ENCODE measurements around the gene IFRD1. TPM values are rescaled to one million over a fixed set of nuclear protein-coding genes. Genes with fewer than 3 reads are reported as not detected.

Gene IFRD1
- polyA plus RNA-seq, 1 experiment = 46.9 TPM

DNA sequence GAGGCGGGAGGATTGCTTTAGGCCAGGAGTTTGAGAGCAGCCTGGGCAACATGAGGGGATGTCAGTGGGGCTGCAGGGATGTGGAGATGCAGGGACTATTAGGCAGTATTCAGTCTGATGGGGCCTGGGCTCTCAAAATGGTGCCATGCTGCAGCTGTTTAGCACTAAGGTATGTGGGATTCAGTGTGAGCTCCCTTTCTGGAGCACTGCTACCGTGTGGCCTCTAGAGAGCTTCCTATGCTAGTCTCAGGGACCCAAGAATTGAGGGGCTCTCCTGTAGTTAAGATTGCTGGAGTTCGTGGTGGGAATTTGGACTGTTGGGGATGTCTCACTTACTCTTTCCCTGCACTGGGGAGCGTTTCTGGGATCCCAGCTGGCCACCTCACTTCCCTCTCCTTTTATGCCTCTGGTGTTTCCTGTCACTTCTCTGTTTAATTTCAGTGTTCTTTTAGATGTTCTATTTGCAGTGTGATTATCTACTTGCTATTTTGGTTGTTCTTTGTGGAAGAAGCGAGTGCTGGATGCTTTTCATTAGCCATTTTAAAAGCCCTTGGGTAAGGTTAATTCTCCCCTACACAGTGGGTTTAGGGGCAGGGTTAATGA lies 53.9 kb downstream of the IFRD1 start:
- TF ChIP-seq, protein P1, sequence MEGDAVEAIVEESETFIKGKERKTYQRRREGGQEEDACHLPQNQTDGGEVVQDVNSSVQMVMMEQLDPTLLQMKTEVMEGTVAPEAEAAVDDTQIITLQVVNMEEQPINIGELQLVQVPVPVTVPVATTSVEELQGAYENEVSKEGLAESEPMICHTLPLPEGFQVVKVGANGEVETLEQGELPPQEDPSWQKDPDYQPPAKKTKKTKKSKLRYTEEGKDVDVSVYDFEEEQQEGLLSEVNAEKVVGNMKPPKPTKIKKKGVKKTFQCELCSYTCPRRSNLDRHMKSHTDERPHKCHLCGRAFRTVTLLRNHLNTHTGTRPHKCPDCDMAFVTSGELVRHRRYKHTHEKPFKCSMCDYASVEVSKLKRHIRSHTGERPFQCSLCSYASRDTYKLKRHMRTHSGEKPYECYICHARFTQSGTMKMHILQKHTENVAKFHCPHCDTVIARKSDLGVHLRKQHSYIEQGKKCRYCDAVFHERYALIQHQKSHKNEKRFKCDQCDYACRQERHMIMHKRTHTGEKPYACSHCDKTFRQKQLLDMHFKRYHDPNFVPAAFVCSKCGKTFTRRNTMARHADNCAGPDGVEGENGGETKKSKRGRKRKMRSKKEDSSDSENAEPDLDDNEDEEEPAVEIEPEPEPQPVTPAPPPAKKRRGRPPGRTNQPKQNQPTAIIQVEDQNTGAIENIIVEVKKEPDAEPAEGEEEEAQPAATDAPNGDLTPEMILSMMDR (IDR thresholded peaks at IDR 0.05; ENCODE audit: low read depth, low read length) = no peak
- no peaks in the 10 kb centered on the region for H3K27me3 ChIP-seq (ENCODE audit: control insufficient read depth, insufficient read depth, low read length)
- H3K9me3 ChIP-seq (ENCODE audit: control insufficient read depth, insufficient read depth, low read length) = no peaks in the 10 kb centered on the region
- ChIA-PET CTCF (no interaction called here), POLR2A (no interaction called here)
- DNase-seq (ENCODE audit: low read depth, low spot score) = no peak
- no peak overlapping the region for H3K27ac ChIP-seq (ENCODE audit: low read depth, low read length)
- H3K4me3 ChIP-seq (ENCODE audit: low read depth, low read length) = no peak overlapping the region

GRCh38 chr7:112505495-112505894 lies 55.2 kb downstream of the IFRD1 start:
- TF ChIP-seq, protein P1 (IDR thresholded peaks at IDR 0.05; ENCODE audit: low read depth, low read length) = no peak
- no peak overlapping the region for H3K27ac ChIP-seq (ENCODE audit: low read depth, low read length)
- no peaks in the 10 kb centered on the region for H3K9me3 ChIP-seq (ENCODE audit: control insufficient read depth, insufficient read depth, low read length)
- ChIA-PET CTCF (no interaction called here), POLR2A (no interaction called here)
- DNase-seq (ENCODE audit: low read depth, low spot score) = no peak
- H3K4me3 ChIP-seq (ENCODE audit: low read depth, low read length) = no peak overlapping the region
- no peaks in the 10 kb centered on the region for H3K27me3 ChIP-seq (ENCODE audit: control insufficient read depth, insufficient read depth, low read length)

GRCh38 chr7:112508404-112508803 lies 58.1 kb downstream of the IFRD1 start:
- TF ChIP-seq, protein P1 (IDR thresholded peaks at IDR 0.05; ENCODE audit: low read depth, low read length) = no peak

DNA sequence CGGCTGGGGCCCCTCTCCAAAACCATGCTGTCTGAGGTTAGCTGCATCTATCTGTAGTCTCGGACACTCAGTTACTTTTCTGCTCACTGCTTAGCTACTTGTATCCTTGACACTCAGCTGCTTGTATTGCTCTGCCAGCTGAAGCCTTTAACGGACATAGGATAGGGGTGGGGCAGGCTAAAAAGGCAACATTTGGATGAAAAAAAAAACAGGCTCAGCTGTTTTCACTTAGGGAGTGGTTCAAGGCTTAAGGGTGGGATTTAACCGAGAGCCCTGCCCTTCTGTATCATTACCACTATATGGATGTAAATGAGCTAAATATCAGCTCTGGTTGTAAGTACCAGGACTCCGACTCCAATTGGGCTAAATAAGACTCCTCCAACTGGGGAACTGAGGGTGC lies 59.1 kb downstream of the IFRD1 start:
- DNase-seq (ENCODE audit: low read depth, low spot score) = no peak
- CTCF ChIA-PET = interaction anchor here (1.5 to 2.6 kb wide), 3 partner anchors 13 to 913 kb away, joined by 3 to 7 read pairs (median 3); no protein-coding TSS in a partner anchor
- no peak overlapping the region for H3K4me3 ChIP-seq (ENCODE audit: low read depth, low read length)

More at GRCh38 chr7:112508404-112508803, 58.1 kb downstream of the IFRD1 start:
- Histone ChIP-seq H3K27ac (ENCODE audit: low read depth, low read length) (no peak overlapping the region), H3K4me3 (ENCODE audit: low read depth, low read length) (no peak overlapping the region), H3K27me3 (ENCODE audit: control insufficient read depth, insufficient read depth, low read length) (no peaks in the 10 kb centered on the region), H3K9me3 (ENCODE audit: control insufficient read depth, insufficient read depth, low read length) (no peaks in the 10 kb centered on the region)
- POLR2A ChIA-PET = no interaction called here
- CTCF ChIA-PET = interaction anchor here (1.5 to 2.6 kb wide), 2 partner anchors 12 to 914 kb away, joined by 3 to 7 read pairs; no protein-coding TSS in a partner anchor
- DNase-seq (ENCODE audit: low read depth, low spot score) = no peak

More for the DNA sequence above, 59.1 kb downstream of the IFRD1 start:
- H3K27me3 ChIP-seq (ENCODE audit: control insufficient read depth, insufficient read depth, low read length) = no peaks in the 10 kb centered on the region
- peak overlapping the region; percentile 59 for H3K27ac ChIP-seq (ENCODE audit: low read depth, low read length)
- H3K9me3 ChIP-seq (ENCODE audit: control insufficient read depth, insufficient read depth, low read length) = no peaks in the 10 kb centered on the region
- TF ChIP-seq, protein P1 (IDR thresholded peaks at IDR 0.05; ENCODE audit: low read depth, low read length) = no peak
- POLR2A ChIA-PET = interaction anchor here (1.8 kb wide), 1 partner anchor 59 kb away, joined by 5 read pairs; the partner anchor contains the start of gene IFRD1
